Heart left ventricle (tissue), 13 donors: ENCODE results near the gene DYSF.

Experiments
- POLR2A ChIP-seq, 2 donors: fragments of 450-650 bp; IDR thresholded peaks; one replicate each; pipeline ENCODE4 v1.6.1; 2017; ENCODE audit warnings: antibody characterized with exemption in 2 of 2, mild to moderate bottlenecking in 2 of 2, moderate library complexity in 2 of 2
- TF ChIP-seq, protein P1 (sequence below), 12 donors: fragments of 200-600 bp; sonication (generic) in 4 of 12; IDR thresholded peaks; one replicate each; pipeline versions ENCODE4 v1.5.0 to v1.8.0; 2018 to 2022; ENCODE audit warnings: antibody characterized with exemption in 12 of 12, mild to moderate bottlenecking in 5 of 12
- donor health status: ischemic (EF 13 %, LVEDD 7.1; RV severe dilation, severe dysfunction).
- donor health status: DM: no; HTN: yes; CAD: no.
- donor health status: DM: no; HTN: no; CAD: no.
- donor health status: ischemic (EF 25% LVEDD 6.9; RV normal size, moderate dysfunction).
- donor health status: ischemic (EF 25% LVEDD 5.7; RV mildly dilated, moderate dysfunction).
- donor health status: ischemic (EF 35%, LVEDD 5.7; RV mildly dilated, moderate dysfunction).
- donor health status: nonischemic (EF 11% LVEDD 7.7; RV severe dilation, severe dysfunction).
- donor health status: DM: yes; HTN: yes; CAD: no.
- donor health status: PGD.
- donor health status: ischemic (EF 29% LVEDD 5.4; RV normal size, mild dysfunction).
- donor health status: nonischemic (EF 23%, LVEDD 6.1; RV moderate dilation, normal function).

DNA sequence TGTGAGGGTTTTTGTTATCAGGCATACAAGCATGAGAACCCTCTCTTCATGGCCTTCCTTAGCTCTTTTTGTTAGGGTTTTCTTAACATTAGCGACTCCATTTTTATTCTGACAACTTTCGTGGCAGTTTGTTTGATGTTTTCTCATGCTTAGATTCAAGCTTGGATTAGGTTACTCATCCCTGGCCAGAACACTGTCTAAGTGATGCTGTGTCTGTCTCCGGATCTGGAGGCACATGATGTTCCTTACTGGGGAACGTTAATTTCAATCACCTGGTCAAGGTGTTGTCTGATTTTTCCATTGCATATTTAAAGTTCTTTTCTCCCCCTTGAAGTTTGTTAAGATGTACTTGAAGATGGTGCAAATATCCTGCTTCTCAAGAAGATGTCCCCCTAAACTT lies 40.7 kb downstream of the DYSF start:
- TF ChIP-seq, protein P1, sequence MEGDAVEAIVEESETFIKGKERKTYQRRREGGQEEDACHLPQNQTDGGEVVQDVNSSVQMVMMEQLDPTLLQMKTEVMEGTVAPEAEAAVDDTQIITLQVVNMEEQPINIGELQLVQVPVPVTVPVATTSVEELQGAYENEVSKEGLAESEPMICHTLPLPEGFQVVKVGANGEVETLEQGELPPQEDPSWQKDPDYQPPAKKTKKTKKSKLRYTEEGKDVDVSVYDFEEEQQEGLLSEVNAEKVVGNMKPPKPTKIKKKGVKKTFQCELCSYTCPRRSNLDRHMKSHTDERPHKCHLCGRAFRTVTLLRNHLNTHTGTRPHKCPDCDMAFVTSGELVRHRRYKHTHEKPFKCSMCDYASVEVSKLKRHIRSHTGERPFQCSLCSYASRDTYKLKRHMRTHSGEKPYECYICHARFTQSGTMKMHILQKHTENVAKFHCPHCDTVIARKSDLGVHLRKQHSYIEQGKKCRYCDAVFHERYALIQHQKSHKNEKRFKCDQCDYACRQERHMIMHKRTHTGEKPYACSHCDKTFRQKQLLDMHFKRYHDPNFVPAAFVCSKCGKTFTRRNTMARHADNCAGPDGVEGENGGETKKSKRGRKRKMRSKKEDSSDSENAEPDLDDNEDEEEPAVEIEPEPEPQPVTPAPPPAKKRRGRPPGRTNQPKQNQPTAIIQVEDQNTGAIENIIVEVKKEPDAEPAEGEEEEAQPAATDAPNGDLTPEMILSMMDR (IDR thresholded peaks at IDR 0.05), result no peak
- TF ChIP-seq POLR2A (IDR thresholded peaks at IDR 0.05), result no peak
